ENCODE data around the gene VAMP2. TPM values are rescaled to one million over a fixed set of nuclear protein-coding genes. Genes with fewer than 3 reads are reported as not detected.
A peak's percentile ranks its signal among the peaks of the same experiment; 100 is the strongest.

The VAMP2 gene
- total RNA-seq, 1 experiment from 2014 or later, result 47.7 TPM

DNA sequence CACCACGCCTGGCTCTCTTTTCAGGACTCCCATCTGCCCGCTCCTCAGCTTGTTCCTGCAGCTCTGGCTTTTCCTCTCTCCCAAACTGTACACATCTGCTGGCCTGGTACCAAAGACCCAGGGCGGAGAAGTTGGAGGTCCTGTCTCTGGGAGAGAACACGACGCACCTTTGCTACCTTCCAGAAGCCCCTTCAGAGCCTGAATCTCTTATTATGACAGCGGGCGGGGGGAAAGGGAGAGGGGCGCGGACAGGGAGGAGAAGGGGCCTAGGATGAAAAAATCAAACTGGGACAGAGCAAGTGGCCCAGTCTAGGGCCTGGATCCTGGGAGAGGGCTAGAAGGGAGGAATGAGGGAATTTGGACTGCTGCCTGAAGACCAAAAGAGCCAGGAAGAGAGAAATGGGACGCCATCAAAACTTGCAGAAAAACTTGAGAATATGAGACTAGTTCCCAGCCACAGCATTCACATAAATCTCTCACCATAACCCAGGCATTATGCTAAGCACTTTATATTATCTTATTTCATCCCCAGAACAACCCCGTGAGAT lies 8.1 kb downstream of the VAMP2 start:
- H3K4me2 ChIP-seq (ENCODE audit: low read depth, low read length, poor library complexity, severe bottlenecking), result peak overlapping the region; percentile 96
- no peak for DNase-seq
- no peak overlapping the region for H3K27ac ChIP-seq (ENCODE audit: low read length)
- peaks cover 13% of the 10 kb centered on the region for H4K20me1 ChIP-seq (ENCODE audit: insufficient read depth, low read depth, low read length)
- peak overlapping the region; percentile 94; the same call in 1 of the 2 replicates for H3K4me3 ChIP-seq (ENCODE audit: low read length)
- H3K27me3 ChIP-seq (ENCODE audit: low read length), result no peaks in the 10 kb centered on the region
- H3K9me3 ChIP-seq (ENCODE audit: low read length), result no peaks in the 10 kb centered on the region
- H3K9ac ChIP-seq (ENCODE audit: low read length), result peak overlapping the region; percentile 80
- no peaks in the 10 kb centered on the region for H3K9me2 ChIP-seq (replicated peaks; ENCODE audit: insufficient read depth, low read length)
- H3K79me2 ChIP-seq (ENCODE audit: low read length), result peaks cover 47% of the 10 kb centered on the region
- H3K4me1 ChIP-seq (ENCODE audit: low read length), result peaks cover 63% of the 10 kb centered on the region
- no peak overlapping the region for H2AFZ ChIP-seq (ENCODE audit: low read length)
- peaks cover 5% of the 10 kb centered on the region; the same call in 1 of the 2 replicates for H3K36me3 ChIP-seq (ENCODE audit: insufficient read depth, low read length)

DNA sequence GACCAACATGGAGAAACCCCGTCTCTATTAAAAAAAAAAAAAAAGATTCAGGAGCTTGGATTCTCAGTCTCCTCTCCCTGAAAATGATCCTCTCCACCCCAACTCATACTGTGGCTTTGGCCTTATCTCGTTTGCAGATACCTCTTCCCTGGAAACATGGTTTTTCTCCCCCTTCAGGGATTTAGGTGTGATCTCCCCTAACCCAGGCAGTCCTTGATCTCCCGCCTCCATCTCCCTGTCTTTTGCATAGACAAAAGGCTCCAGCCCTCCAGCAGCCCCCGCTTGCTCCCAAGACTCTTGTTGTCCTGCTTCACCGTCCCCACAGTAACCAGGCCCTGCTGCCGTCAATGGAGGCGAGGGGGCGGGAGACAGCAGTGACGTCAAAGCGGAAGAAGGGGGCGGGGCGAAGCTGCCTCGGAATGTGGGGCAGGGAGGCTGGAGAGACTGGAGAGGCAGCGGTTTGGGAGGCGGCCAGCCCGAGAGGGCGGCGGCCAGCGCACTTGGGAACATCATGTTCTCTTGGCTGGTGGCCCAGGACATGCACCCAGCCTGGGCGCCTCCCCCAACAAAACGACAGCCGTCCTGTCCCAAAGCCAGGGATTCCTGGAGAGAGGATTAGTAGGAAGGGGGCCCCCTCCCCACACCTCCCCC lies 8.7 kb downstream of the VAMP2 start:
- H3K27me3 ChIP-seq (ENCODE audit: low read length), result no peaks in the 10 kb centered on the region
- peak overlapping the region; percentile 34; the same call in 1 of the 2 replicates for H3K27ac ChIP-seq (ENCODE audit: low read length)
- peak overlapping the region; percentile 96 for H3K4me2 ChIP-seq (ENCODE audit: low read depth, low read length, poor library complexity, severe bottlenecking)
- peaks cover 13% of the 10 kb centered on the region for H4K20me1 ChIP-seq (ENCODE audit: insufficient read depth, low read depth, low read length)
- DNase-seq, result peak; percentile 89
- peak overlapping the region; percentile 94 for H3K4me3 ChIP-seq (ENCODE audit: low read length)
- no peaks in the 10 kb centered on the region for H3K9me2 ChIP-seq (replicated peaks; ENCODE audit: insufficient read depth, low read length)
- H3K9me3 ChIP-seq (ENCODE audit: low read length), result no peaks in the 10 kb centered on the region
- peaks cover 59% of the 10 kb centered on the region for H3K4me1 ChIP-seq (ENCODE audit: low read length)
- H3K36me3 ChIP-seq (ENCODE audit: insufficient read depth, low read length), result no peaks in the 10 kb centered on the region
- peak overlapping the region; percentile 80 for H3K9ac ChIP-seq (ENCODE audit: low read length)
- peaks cover 43% of the 10 kb centered on the region for H3K79me2 ChIP-seq (ENCODE audit: low read length)
- no peak overlapping the region for H2AFZ ChIP-seq (ENCODE audit: low read length)

- Histone ChIP-seq H2AFZ (ENCODE audit: low read length) (no peak overlapping the region), H3K4me3 (ENCODE audit: low read length) (no peak overlapping the region), H3K9me3 (ENCODE audit: low read length) (no peaks in the 10 kb centered on the region), H3K9me2 (replicated peaks; ENCODE audit: insufficient read depth, low read length) (no peaks in the 10 kb centered on the region), H3K9ac (ENCODE audit: low read length) (peak overlapping the region; percentile 80), H3K4me1 (ENCODE audit: low read length) (peaks cover 57% of the 10 kb centered on the region), H3K27me3 (ENCODE audit: low read length) (no peaks in the 10 kb centered on the region), H3K27ac (ENCODE audit: low read length) (peak overlapping the region; percentile 34; the same call in 1 of the 2 replicates), H3K4me2 (ENCODE audit: low read depth, low read length, poor library complexity, severe bottlenecking) (peak overlapping the region; percentile 96), H4K20me1 (ENCODE audit: insufficient read depth, low read depth, low read length) (peaks cover 13% of the 10 kb centered on the region), H3K36me3 (ENCODE audit: insufficient read depth, low read length) (no peaks in the 10 kb centered on the region), H3K79me2 (ENCODE audit: low read length) (peaks cover 43% of the 10 kb centered on the region)
- DNase-seq, result no peak
Observed at GRCh38 chr17:8153525-8153956, 9.2 kb downstream of the VAMP2 start.

DNA sequence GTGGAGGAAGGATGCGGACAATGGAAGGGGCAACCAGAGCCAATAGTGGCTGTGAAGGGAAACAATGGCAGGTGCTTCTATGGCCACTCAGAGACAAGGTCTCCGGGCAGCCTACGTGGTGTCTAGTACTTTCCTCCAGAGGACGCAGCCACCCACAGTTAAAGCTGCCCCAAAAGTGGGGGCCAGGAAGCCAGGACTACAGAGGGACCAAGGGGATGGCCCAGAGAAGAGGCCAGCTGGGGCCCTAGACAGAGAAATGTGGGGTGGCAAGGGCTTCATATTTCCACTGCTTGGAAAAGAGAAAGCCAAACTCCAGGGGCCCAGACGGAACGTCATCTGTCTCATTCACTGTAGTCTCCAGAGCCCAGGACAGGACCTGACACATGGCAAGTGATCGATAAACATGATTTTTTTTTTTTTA lies 9.7 kb downstream of the VAMP2 start:
- no peak overlapping the region; the same call in 1 of the 2 replicates for H3K9ac ChIP-seq (ENCODE audit: low read length)

DNA sequence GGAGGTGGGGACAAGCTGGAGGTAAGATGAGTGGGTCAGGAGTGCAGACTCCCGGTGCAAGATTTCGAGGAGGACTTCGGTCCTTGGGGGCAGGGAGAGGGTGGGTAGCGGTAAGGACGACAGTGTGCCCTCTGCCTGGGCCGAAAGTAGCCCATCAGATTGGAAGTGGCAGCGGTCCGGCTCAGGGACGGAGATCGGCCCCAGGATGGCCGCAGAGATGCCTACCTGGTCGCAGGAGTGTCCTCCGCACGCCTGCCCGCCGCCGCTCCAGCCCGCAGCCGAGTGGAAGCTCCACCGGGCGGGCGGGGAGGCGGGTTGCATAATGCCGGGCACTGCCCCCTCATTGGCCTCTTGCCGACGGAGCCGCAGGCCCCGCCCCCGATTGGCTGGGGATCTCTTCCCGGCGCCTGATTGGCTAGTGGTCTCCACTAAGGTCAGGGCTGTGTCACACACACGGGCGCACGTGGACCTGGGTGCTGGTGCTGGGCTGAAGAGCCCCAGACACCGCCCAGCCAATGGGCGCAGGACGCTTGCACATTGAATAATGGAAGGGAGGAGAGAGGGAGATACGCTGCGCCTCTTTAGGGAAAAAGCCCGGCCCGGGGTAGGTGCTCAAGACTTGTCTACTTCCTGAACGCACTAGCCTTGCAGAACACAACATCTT lies 10.5 kb downstream of the VAMP2 start, which contains the start of gene PER1:
PER1 (minus strand) TSS at position 293 of the 664 bp plus-strand sequence. CDS start 1,698 bp downstream, outside the sequence.
- no peaks in the 10 kb centered on the region for H3K9me2 ChIP-seq (replicated peaks; ENCODE audit: insufficient read depth, low read length)

More for the DNA sequence above, 9.7 kb downstream of the VAMP2 start:
- H3K27ac ChIP-seq (ENCODE audit: low read length), result no peak overlapping the region
- H4K20me1 ChIP-seq (ENCODE audit: insufficient read depth, low read depth, low read length), result peaks cover 13% of the 10 kb centered on the region
- H3K4me3 ChIP-seq (ENCODE audit: low read length), result no peak overlapping the region; the same call in 1 of the 2 replicates
- H3K27me3 ChIP-seq (ENCODE audit: low read length), result no peaks in the 10 kb centered on the region
- peaks cover 43% of the 10 kb centered on the region for H3K79me2 ChIP-seq (ENCODE audit: low read length)
- H3K4me1 ChIP-seq (ENCODE audit: low read length), result peaks cover 55% of the 10 kb centered on the region
- peak overlapping the region; percentile 97 for H3K4me2 ChIP-seq (ENCODE audit: low read depth, low read length, poor library complexity, severe bottlenecking)
- no peak overlapping the region for H2AFZ ChIP-seq (ENCODE audit: low read length)
- 0 out of 2 replicates have a peak, but pooled peaks cover 3% of the 10 kb centered on the region for H3K36me3 ChIP-seq (ENCODE audit: insufficient read depth, low read length)
- H3K9me3 ChIP-seq (ENCODE audit: low read length), result no peaks in the 10 kb centered on the region
- H3K9me2 ChIP-seq (replicated peaks; ENCODE audit: insufficient read depth, low read length), result no peaks in the 10 kb centered on the region
- no peak for DNase-seq

GRCh38 chr17:8151641-8152111 lies 11.1 kb downstream of the VAMP2 start:
- Histone ChIP-seq H3K27me3 (ENCODE audit: low read length) (no peaks in the 10 kb centered on the region), H3K4me1 (ENCODE audit: low read length) (peaks cover 50% of the 10 kb centered on the region), H3K27ac (ENCODE audit: low read length) (peak overlapping the region; percentile 60), H3K4me3 (ENCODE audit: low read length) (peak overlapping the region; percentile 88), H3K9ac (ENCODE audit: low read length) (peak overlapping the region; percentile 94), H2AFZ (ENCODE audit: low read length) (peak overlapping the region; percentile 39; the same call in 1 of the 2 replicates), H3K9me2 (replicated peaks; ENCODE audit: insufficient read depth, low read length) (no peaks in the 10 kb centered on the region), H3K79me2 (ENCODE audit: low read length) (peaks cover 43% of the 10 kb centered on the region), H4K20me1 (ENCODE audit: insufficient read depth, low read depth, low read length) (peaks cover 13% of the 10 kb centered on the region), H3K36me3 (ENCODE audit: insufficient read depth, low read length) (0 out of 2 replicates have a peak, but pooled peaks cover 3% of the 10 kb centered on the region), H3K9me3 (ENCODE audit: low read length) (no peaks in the 10 kb centered on the region), H3K4me2 (ENCODE audit: low read depth, low read length, poor library complexity, severe bottlenecking) (peak overlapping the region; percentile 97)
- DNase-seq, result peak; percentile 68

More for the DNA sequence above, 10.5 kb downstream of the VAMP2 start, which contains the start of gene PER1:
- Histone ChIP-seq H3K27me3 (ENCODE audit: low read length) (no peaks in the 10 kb centered on the region), H2AFZ (ENCODE audit: low read length) (peak within 1 kb of the TSS; percentile 39; the same call in 1 of the 2 replicates), H3K36me3 (ENCODE audit: insufficient read depth, low read length) (0 out of 2 replicates have a peak, but pooled peaks cover 3% of the 10 kb centered on the region), H3K4me3 (ENCODE audit: low read length) (peak within 1 kb of the TSS; percentile 88), H3K9me3 (ENCODE audit: low read length) (no peaks in the 10 kb centered on the region), H3K27ac (ENCODE audit: low read length) (peak within 1 kb of the TSS; percentile 60), H3K9ac (ENCODE audit: low read length) (peak within 1 kb of the TSS; percentile 94), H4K20me1 (ENCODE audit: insufficient read depth, low read depth, low read length) (peaks cover 13% of the 10 kb centered on the region), H3K79me2 (ENCODE audit: low read length) (peaks cover 43% of the 10 kb centered on the region), H3K4me1 (ENCODE audit: low read length) (peaks cover 55% of the 10 kb centered on the region), H3K4me2 (ENCODE audit: low read depth, low read length, poor library complexity, severe bottlenecking) (peak within 1 kb of the TSS; percentile 97)
- peak; percentile 97 for DNase-seq

DNA sequence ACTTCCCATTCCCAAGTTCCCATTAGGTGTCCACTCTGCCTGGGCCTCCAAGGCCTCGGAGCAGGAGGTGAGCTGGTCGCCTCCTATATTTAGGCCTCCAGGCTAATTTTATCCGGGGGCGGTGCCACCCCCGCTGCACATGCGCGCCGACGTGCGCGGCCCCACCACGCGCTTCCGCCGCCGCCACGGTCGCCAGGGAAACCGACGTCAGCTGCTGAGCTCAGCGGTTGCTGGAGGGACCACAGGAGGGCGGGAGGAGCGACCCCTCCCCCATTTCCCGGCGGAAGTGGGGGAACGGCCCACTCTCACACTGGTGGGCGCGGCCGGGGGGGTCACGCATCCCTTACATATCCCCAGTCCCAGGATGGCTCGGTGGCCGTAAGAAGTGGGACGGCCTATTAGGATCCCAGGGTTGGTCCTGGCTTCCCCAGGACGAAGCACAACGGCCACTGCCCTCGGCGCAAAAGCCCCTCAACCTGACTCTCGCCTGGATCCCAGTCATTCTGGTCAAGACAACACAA lies 11.6 kb downstream of the VAMP2 start:
- Histone ChIP-seq H3K4me2 (ENCODE audit: low read depth, low read length, poor library complexity, severe bottlenecking) (peak overlapping the region; percentile 97), H3K9me3 (ENCODE audit: low read length) (no peaks in the 10 kb centered on the region), H3K27ac (ENCODE audit: low read length) (peak overlapping the region; percentile 60), H2AFZ (ENCODE audit: low read length) (no peak overlapping the region), H3K36me3 (ENCODE audit: insufficient read depth, low read length) (0 out of 2 replicates have a peak, but pooled peaks cover 3% of the 10 kb centered on the region), H4K20me1 (ENCODE audit: insufficient read depth, low read depth, low read length) (peaks cover 13% of the 10 kb centered on the region), H3K27me3 (ENCODE audit: low read length) (no peaks in the 10 kb centered on the region), H3K79me2 (ENCODE audit: low read length) (peaks cover 43% of the 10 kb centered on the region), H3K4me3 (ENCODE audit: low read length) (peak overlapping the region; percentile 88), H3K9me2 (replicated peaks; ENCODE audit: insufficient read depth, low read length) (no peaks in the 10 kb centered on the region), H3K4me1 (ENCODE audit: low read length) (peaks cover 50% of the 10 kb centered on the region), H3K9ac (ENCODE audit: low read length) (peak overlapping the region; percentile 94)
- peak; percentile 95 for DNase-seq
